WTC11 (cell line): ENCODE measurements around the gene PXDC1. TPM values are rescaled to one million over a fixed set of nuclear protein-coding genes. Genes with fewer than 3 reads are reported as not detected.

Experiments used
- ATAC-seq: fragments of 200-7000 bp; cut with Tn5 transposase; 2 replicates; pipeline ENCODE4 v1.10.0; 2021; ENCODE audit warnings: mild to moderate bottlenecking, moderate library complexity
- CTCF ChIA-PET: fragments of 300-600 bp; sonication (Branson Sonifier 250); formaldehyde crosslinking; loops from one replicate; lab custom pipeline; 2021; ENCODE audit warnings: antibody characterized with exemption; lab: Charles Lee
- POLR2A ChIA-PET: fragments of 350-600 bp; sonication (Branson Sonifier 250); formaldehyde crosslinking; loops from one replicate; lab custom pipeline; 2021; ENCODE audit warnings: antibody characterized with exemption; lab: Charles Lee
- DNase-seq: peaks from one replicate; pipeline ENCODE4 v3.0.0; 2021; ENCODE audit warnings: low spot score
- H3K27ac Mint-ChIP-seq: 2 replicates; pipeline ENCODE4 v1.8.0; 2021; ENCODE audit warnings: mixed read lengths
- H3K27me3 Mint-ChIP-seq: 2 replicates; pipeline ENCODE4 v1.8.0; 2021; ENCODE audit warnings: low read depth, mild to moderate bottlenecking, moderate library complexity, mixed read lengths
- H3K36me3 Mint-ChIP-seq: 2 replicates; pipeline ENCODE4 v1.8.0; 2021; ENCODE audit warnings: mixed read lengths
- H3K4me1 Mint-ChIP-seq: 2 replicates; pipeline ENCODE4 v1.8.0; 2022; ENCODE audit warnings: mixed read lengths
- H3K4me3 Mint-ChIP-seq: 2 replicates; pipeline ENCODE4 v1.8.0; 2021; ENCODE audit warnings: mild to moderate bottlenecking, moderate library complexity, mixed read lengths
- H3K9me3 Mint-ChIP-seq: 2 replicates; pipeline ENCODE4 v1.8.0; 2021; ENCODE audit warnings: mixed read lengths
- ATF1 ChIP-seq: sonication (generic); formaldehyde crosslinking; IDR thresholded peaks from 2 replicates; pipeline ENCODE4 v1.8.1; 2023; ENCODE audit warnings: mild to moderate bottlenecking, moderate library complexity, missing genetic modification reagents
- CREM ChIP-seq: sonication (generic); formaldehyde crosslinking; IDR thresholded peaks from 2 replicates; pipeline ENCODE4 v1.8.1; 2022; ENCODE audit warnings: mild to moderate bottlenecking, missing genetic modification reagents, moderate library complexity
- ELF4 ChIP-seq: sonication (generic); formaldehyde crosslinking; IDR thresholded peaks from 2 replicates; pipeline ENCODE4 v1.8.1; 2022; ENCODE audit warnings: low read depth, mild to moderate bottlenecking, moderate library complexity, missing genetic modification reagents
- HMGA2 ChIP-seq: fragments of 250-450 bp; sonication (Bioruptor Pico); IDR thresholded peaks from 2 replicates; pipeline ENCODE4 v1.4.0; 2021; ENCODE audit warnings: mild to moderate bottlenecking, moderate library complexity
- JUN ChIP-seq: sonication (generic); formaldehyde crosslinking; IDR thresholded peaks from 2 replicates; pipeline ENCODE4 v1.8.0; 2023; ENCODE audit warnings: mild to moderate bottlenecking, missing genetic modification reagents
- KAT7 ChIP-seq: sonication (generic); formaldehyde crosslinking; IDR thresholded peaks from 2 replicates; pipeline ENCODE4 v1.8.1; 2023; ENCODE audit warnings: missing genetic modification reagents, mild to moderate bottlenecking, borderline replicate concordance
- SMAD4 ChIP-seq: sonication (generic); formaldehyde crosslinking; IDR thresholded peaks from 2 replicates; pipeline ENCODE4 v1.8.0; 2022; ENCODE audit warnings: mild to moderate bottlenecking, missing genetic modification reagents
- SP1 ChIP-seq: sonication (generic); formaldehyde crosslinking; conservative IDR thresholded peaks from 2 replicates; pipeline ENCODE4 v1.8.1; 2022; ENCODE audit warnings: missing genetic modification reagents
- ZNF232 ChIP-seq: sonication (generic); formaldehyde crosslinking; IDR thresholded peaks from 2 replicates; pipeline ENCODE4 v1.8.0; 2022; ENCODE audit warnings: mild to moderate bottlenecking, missing genetic modification reagents
- ZNF416 ChIP-seq: fragments of 250-450 bp; sonication (Bioruptor Pico); IDR thresholded peaks from 2 replicates; pipeline ENCODE4 v1.9.0; 2021; ENCODE audit warnings: mild to moderate bottlenecking, inconsistent platforms
- ZNF423 ChIP-seq: fragments of 250-450 bp; sonication (Bioruptor Pico); IDR thresholded peaks from 2 replicates; pipeline ENCODE4 v2.1.2; 2022; ENCODE audit warnings: mild to moderate bottlenecking, moderate library complexity
- total RNA-seq: library from RNA; stranded (reverse); gene quantifications from 3 replicates; pipeline ENCODE4 v1.2.3, GENCODE V29; 2021
- TF ChIP-seq, protein P1 (sequence below): fragments of 250-450 bp; sonication (Bioruptor Pico); IDR thresholded peaks from 2 replicates; pipeline ENCODE4 v1.9.0; 2021; ENCODE audit warnings: mild to moderate bottlenecking, borderline replicate concordance
- TF ChIP-seq, protein P2 (sequence below): sonication (generic); formaldehyde crosslinking; IDR thresholded peaks from 2 replicates; pipeline ENCODE4 v1.8.0; 2022; ENCODE audit warnings: mild to moderate bottlenecking, missing genetic modification reagents
- TF ChIP-seq, protein P3 (sequence below): sonication (generic); formaldehyde crosslinking; IDR thresholded peaks from 2 replicates; pipeline ENCODE4 v1.8.0; 2022; ENCODE audit warnings: mild to moderate bottlenecking, missing genetic modification reagents
- TF ChIP-seq, protein P4 (sequence below): sonication (generic); formaldehyde crosslinking; IDR thresholded peaks from 2 replicates; pipeline ENCODE4 v1.8.1; 2022; ENCODE audit warnings: mild to moderate bottlenecking, missing genetic modification reagents, moderate library complexity, borderline replicate concordance
- TF ChIP-seq, protein P5 (sequence below): sonication (generic); formaldehyde crosslinking; IDR thresholded peaks from 2 replicates; pipeline ENCODE4 v1.8.0; 2022; ENCODE audit warnings: mild to moderate bottlenecking, missing genetic modification reagents
- TF ChIP-seq, protein P6 (sequence below): sonication (generic); formaldehyde crosslinking; IDR thresholded peaks from 2 replicates; pipeline ENCODE4 v1.8.0; 2023; ENCODE audit warnings: missing genetic modification reagents
- TF ChIP-seq, protein P7 (sequence below): sonication (generic); formaldehyde crosslinking; IDR thresholded peaks from 2 replicates; pipeline ENCODE4 v1.8.1; 2022; ENCODE audit warnings: low read depth, mild to moderate bottlenecking, moderate library complexity, missing genetic modification reagents, borderline replicate concordance
- TF ChIP-seq, protein P8 (sequence below): sonication (generic); formaldehyde crosslinking; IDR thresholded peaks from 2 replicates; pipeline ENCODE4 v1.8.1; 2023; ENCODE audit warnings: mild to moderate bottlenecking, missing genetic modification reagents, moderate library complexity
- TF ChIP-seq, protein P9 (sequence below): sonication (generic); formaldehyde crosslinking; IDR thresholded peaks from 2 replicates; pipeline ENCODE4 v1.8.0; 2022; ENCODE audit warnings: missing genetic modification reagents

PXDC1 gene
- total RNA-seq, 1 experiment from 2014 or later: 3.3 TPM

DNA sequence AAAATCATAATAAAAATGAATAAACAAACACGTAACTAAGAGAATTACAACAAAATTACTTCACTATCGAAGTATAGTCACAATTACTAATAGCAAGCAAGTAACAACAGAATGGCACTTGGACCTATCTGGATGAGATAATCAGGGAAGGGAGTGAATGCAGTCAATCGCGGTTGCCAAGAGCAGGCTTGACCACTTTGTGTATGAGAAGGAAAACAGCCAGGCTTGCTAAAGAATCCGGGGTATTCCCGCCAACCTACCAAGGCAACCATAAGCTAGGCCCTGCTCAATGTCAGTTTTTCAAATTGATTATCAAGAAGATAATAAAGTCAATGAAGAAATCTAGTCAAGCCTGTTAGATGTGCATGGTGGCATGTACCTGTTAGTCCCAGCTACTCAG lies 39.7 kb downstream of the PXDC1 start (continued):
- TF ChIP-seq, protein P1, sequence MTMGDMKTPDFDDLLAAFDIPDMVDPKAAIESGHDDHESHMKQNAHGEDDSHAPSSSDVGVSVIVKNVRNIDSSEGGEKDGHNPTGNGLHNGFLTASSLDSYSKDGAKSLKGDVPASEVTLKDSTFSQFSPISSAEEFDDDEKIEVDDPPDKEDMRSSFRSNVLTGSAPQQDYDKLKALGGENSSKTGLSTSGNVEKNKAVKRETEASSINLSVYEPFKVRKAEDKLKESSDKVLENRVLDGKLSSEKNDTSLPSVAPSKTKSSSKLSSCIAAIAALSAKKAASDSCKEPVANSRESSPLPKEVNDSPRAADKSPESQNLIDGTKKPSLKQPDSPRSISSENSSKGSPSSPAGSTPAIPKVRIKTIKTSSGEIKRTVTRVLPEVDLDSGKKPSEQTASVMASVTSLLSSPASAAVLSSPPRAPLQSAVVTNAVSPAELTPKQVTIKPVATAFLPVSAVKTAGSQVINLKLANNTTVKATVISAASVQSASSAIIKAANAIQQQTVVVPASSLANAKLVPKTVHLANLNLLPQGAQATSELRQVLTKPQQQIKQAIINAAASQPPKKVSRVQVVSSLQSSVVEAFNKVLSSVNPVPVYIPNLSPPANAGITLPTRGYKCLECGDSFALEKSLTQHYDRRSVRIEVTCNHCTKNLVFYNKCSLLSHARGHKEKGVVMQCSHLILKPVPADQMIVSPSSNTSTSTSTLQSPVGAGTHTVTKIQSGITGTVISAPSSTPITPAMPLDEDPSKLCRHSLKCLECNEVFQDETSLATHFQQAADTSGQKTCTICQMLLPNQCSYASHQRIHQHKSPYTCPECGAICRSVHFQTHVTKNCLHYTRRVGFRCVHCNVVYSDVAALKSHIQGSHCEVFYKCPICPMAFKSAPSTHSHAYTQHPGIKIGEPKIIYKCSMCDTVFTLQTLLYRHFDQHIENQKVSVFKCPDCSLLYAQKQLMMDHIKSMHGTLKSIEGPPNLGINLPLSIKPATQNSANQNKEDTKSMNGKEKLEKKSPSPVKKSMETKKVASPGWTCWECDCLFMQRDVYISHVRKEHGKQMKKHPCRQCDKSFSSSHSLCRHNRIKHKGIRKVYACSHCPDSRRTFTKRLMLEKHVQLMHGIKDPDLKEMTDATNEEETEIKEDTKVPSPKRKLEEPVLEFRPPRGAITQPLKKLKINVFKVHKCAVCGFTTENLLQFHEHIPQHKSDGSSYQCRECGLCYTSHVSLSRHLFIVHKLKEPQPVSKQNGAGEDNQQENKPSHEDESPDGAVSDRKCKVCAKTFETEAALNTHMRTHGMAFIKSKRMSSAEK (CRISPR knock-in tag): no peak
- TF ChIP-seq, protein P2, sequence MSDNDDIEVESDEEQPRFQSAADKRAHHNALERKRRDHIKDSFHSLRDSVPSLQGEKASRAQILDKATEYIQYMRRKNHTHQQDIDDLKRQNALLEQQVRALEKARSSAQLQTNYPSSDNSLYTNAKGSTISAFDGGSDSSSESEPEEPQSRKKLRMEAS: no peak
- TF ChIP-seq, protein P3, sequence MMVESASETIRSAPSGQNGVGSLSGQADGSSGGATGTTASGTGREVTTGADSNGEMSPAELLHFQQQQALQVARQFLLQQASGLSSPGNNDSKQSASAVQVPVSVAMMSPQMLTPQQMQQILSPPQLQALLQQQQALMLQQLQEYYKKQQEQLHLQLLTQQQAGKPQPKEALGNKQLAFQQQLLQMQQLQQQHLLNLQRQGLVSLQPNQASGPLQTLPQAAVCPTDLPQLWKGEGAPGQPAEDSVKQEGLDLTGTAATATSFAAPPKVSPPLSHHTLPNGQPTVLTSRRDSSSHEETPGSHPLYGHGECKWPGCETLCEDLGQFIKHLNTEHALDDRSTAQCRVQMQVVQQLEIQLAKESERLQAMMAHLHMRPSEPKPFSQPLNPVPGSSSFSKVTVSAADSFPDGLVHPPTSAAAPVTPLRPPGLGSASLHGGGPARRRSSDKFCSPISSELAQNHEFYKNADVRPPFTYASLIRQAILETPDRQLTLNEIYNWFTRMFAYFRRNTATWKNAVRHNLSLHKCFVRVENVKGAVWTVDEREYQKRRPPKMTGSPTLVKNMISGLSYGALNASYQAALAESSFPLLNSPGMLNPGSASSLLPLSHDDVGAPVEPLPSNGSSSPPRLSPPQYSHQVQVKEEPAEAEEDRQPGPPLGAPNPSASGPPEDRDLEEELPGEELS: no peak
- TF ChIP-seq ZNF416 (CRISPR knock-in tag): no peak
- TF ChIP-seq, protein P4, sequence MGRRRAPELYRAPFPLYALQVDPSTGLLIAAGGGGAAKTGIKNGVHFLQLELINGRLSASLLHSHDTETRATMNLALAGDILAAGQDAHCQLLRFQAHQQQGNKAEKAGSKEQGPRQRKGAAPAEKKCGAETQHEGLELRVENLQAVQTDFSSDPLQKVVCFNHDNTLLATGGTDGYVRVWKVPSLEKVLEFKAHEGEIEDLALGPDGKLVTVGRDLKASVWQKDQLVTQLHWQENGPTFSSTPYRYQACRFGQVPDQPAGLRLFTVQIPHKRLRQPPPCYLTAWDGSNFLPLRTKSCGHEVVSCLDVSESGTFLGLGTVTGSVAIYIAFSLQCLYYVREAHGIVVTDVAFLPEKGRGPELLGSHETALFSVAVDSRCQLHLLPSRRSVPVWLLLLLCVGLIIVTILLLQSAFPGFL (CRISPR knock-in tag): no peak
- TF ChIP-seq, protein P5, sequence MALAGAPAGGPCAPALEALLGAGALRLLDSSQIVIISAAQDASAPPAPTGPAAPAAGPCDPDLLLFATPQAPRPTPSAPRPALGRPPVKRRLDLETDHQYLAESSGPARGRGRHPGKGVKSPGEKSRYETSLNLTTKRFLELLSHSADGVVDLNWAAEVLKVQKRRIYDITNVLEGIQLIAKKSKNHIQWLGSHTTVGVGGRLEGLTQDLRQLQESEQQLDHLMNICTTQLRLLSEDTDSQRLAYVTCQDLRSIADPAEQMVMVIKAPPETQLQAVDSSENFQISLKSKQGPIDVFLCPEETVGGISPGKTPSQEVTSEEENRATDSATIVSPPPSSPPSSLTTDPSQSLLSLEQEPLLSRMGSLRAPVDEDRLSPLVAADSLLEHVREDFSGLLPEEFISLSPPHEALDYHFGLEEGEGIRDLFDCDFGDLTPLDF: no peak
- no peak for TF ChIP-seq SP1
- no peak for TF ChIP-seq KAT7
- TF ChIP-seq ZNF423: no peak

DNA sequence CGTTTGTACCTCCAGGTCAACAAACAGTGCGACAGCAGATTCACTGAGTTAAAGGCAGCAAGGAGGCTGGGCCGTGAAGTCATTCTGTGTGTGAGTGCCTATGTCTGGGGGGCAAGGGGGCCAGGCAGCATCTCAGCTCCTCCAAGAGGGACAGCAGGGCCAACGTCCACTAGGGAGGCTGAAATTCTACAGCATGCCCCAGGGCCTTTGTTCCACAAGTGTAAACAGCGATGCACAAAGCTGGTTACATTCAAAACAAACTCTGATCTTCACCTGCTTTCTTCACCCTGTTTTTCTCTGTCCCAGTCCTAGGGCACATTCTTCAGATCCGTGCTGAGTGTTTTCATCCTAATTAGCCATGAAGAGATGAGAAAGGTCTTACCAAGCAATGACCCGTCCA lies 41.1 kb downstream of the PXDC1 start:
- Mint-ChIP-seq H3K4me1 (no peaks in the 10 kb centered on the region), H3K36me3 (peaks cover 11% of the 10 kb centered on the region), H3K27ac (no peak overlapping the region), H3K27me3 (peaks cover 12% of the 10 kb centered on the region), H3K4me3 (no peak overlapping the region), H3K9me3 (peaks cover 26% of the 10 kb centered on the region)
- TF ChIP-seq, protein P6, sequence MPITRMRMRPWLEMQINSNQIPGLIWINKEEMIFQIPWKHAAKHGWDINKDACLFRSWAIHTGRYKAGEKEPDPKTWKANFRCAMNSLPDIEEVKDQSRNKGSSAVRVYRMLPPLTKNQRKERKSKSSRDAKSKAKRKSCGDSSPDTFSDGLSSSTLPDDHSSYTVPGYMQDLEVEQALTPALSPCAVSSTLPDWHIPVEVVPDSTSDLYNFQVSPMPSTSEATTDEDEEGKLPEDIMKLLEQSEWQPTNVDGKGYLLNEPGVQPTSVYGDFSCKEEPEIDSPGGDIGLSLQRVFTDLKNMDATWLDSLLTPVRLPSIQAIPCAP (CRISPR knock-in tag): no peak
- no peak for TF ChIP-seq JUN
- no peak for TF ChIP-seq SMAD4 (CRISPR knock-in tag)
- TF ChIP-seq, protein P7, sequence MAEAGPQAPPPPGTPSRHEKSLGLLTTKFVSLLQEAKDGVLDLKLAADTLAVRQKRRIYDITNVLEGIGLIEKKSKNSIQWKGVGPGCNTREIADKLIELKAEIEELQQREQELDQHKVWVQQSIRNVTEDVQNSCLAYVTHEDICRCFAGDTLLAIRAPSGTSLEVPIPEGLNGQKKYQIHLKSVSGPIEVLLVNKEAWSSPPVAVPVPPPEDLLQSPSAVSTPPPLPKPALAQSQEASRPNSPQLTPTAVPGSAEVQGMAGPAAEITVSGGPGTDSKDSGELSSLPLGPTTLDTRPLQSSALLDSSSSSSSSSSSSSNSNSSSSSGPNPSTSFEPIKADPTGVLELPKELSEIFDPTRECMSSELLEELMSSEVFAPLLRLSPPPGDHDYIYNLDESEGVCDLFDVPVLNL (CRISPR knock-in tag): no peak
- no peak for TF ChIP-seq ELF4
- TF ChIP-seq CREM (CRISPR knock-in tag): no peak
- no peak for TF ChIP-seq ZNF232 (CRISPR knock-in tag)
- TF ChIP-seq, protein P8, sequence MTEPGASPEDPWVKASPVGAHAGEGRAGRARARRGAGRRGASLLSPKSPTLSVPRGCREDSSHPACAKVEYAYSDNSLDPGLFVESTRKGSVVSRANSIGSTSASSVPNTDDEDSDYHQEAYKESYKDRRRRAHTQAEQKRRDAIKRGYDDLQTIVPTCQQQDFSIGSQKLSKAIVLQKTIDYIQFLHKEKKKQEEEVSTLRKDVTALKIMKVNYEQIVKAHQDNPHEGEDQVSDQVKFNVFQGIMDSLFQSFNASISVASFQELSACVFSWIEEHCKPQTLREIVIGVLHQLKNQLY (CRISPR knock-in tag): no peak
- TF ChIP-seq, protein P9, sequence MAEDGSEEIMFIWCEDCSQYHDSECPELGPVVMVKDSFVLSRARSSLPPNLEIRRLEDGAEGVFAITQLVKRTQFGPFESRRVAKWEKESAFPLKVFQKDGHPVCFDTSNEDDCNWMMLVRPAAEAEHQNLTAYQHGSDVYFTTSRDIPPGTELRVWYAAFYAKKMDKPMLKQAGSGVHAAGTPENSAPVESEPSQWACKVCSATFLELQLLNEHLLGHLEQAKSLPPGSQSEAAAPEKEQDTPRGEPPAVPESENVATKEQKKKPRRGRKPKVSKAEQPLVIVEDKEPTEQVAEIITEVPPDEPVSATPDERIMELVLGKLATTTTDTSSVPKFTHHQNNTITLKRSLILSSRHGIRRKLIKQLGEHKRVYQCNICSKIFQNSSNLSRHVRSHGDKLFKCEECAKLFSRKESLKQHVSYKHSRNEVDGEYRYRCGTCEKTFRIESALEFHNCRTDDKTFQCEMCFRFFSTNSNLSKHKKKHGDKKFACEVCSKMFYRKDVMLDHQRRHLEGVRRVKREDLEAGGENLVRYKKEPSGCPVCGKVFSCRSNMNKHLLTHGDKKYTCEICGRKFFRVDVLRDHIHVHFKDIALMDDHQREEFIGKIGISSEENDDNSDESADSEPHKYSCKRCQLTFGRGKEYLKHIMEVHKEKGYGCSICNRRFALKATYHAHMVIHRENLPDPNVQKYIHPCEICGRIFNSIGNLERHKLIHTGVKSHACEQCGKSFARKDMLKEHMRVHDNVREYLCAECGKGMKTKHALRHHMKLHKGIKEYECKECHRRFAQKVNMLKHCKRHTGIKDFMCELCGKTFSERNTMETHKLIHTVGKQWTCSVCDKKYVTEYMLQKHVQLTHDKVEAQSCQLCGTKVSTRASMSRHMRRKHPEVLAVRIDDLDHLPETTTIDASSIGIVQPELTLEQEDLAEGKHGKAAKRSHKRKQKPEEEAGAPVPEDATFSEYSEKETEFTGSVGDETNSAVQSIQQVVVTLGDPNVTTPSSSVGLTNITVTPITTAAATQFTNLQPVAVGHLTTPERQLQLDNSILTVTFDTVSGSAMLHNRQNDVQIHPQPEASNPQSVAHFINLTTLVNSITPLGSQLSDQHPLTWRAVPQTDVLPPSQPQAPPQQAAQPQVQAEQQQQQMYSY (CRISPR knock-in tag): no peak
- TF ChIP-seq ATF1 (CRISPR knock-in tag): no peak
- no peak for TF ChIP-seq HMGA2 (CRISPR knock-in tag)
- POLR2A ChIA-PET: no interaction called here
- ATAC-seq (no peak), DNase-seq (no peak)
- CTCF ChIA-PET: no interaction called here
